ENCODE measurements around the gene GRIA1. TPM values are rescaled to one million over a fixed set of nuclear protein-coding genes. Genes with fewer than 3 reads are reported as not detected.

Gene GRIA1
- total RNA-seq, 2 donors from 2014 or later = 12.4 to 39.0 TPM

- TF ChIP-seq, protein P1, sequence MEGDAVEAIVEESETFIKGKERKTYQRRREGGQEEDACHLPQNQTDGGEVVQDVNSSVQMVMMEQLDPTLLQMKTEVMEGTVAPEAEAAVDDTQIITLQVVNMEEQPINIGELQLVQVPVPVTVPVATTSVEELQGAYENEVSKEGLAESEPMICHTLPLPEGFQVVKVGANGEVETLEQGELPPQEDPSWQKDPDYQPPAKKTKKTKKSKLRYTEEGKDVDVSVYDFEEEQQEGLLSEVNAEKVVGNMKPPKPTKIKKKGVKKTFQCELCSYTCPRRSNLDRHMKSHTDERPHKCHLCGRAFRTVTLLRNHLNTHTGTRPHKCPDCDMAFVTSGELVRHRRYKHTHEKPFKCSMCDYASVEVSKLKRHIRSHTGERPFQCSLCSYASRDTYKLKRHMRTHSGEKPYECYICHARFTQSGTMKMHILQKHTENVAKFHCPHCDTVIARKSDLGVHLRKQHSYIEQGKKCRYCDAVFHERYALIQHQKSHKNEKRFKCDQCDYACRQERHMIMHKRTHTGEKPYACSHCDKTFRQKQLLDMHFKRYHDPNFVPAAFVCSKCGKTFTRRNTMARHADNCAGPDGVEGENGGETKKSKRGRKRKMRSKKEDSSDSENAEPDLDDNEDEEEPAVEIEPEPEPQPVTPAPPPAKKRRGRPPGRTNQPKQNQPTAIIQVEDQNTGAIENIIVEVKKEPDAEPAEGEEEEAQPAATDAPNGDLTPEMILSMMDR (IDR thresholded peaks at IDR 0.05) = no peak
- Histone ChIP-seq H3K27me3 (replicated peaks; ENCODE audit: insufficient read depth) (no peaks in the 10 kb centered on the region), H3K4me3 (no peak overlapping the region), H3K27ac (no peak overlapping the region), H3K4me1 (ENCODE audit: control insufficient read depth in 1 of 2, low read depth in 2 of 2) (no peaks in the 10 kb centered on the region), H3K9me3 (no peaks in the 10 kb centered on the region), H3K36me3 (no peaks in the 10 kb centered on the region)
- ATAC-seq (ENCODE audit: insufficient number of reproducible peaks, low FRiP score, low read depth) (no peak), DNase-seq (ENCODE audit: low spot score) (no peak)
Measured at GRCh38 chr5:153767221-153768188, 277.0 kb downstream of the GRIA1 start.

DNA sequence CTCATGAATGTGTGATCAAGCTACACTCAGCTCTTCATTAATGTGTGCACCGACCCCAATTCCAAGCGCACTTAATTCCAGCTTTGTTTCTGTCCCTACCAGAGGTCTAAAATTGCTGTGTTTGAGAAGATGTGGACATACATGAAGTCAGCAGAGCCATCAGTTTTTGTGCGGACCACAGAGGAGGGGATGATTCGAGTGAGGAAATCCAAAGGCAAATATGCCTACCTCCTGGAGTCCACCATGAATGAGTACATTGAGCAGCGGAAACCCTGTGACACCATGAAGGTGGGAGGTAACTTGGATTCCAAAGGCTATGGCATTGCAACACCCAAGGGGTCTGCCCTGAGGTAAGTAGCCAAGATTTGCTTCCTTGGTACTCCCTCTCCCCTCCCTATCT is 279.6 kb downstream of the GRIA1 start:
- Histone ChIP-seq H3K36me3 (no peaks in the 10 kb centered on the region), H3K27me3 (replicated peaks; ENCODE audit: insufficient read depth) (no peaks in the 10 kb centered on the region), H3K9me3 (no peaks in the 10 kb centered on the region), H3K4me1 (ENCODE audit: control insufficient read depth in 1 of 2, low read depth in 2 of 2) (no peaks in the 10 kb centered on the region), H3K4me3 (no peak overlapping the region), H3K27ac (no peak overlapping the region)
- DNase-seq (ENCODE audit: low spot score) (no peak), ATAC-seq (ENCODE audit: insufficient number of reproducible peaks, low FRiP score, low read depth) (no peak)
- TF ChIP-seq, protein P1 (IDR thresholded peaks at IDR 0.05) = no peak

DNA sequence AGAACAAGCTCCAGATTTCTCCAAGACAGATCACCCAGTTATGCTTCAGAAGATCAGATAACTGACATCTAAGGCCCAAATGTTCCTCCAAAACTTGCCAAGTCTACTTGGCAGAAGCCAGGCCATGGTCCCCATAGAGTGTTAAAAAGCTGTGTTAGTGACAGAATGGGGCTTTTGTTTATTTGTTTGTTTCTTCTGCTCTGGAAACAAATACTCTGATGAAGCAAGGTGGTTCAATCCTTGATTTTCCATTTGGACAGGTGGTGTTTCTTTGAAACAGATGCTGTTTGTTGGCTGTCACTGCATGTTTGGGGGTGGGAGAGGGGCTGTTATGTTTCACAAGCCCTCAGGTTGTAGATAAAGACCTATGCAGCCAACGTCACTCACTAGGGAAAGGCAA is 284.2 kb downstream of the GRIA1 start:
- ATAC-seq (ENCODE audit: insufficient number of reproducible peaks, low FRiP score, low read depth) = no peak
- TF ChIP-seq, protein P1 (IDR thresholded peaks at IDR 0.05) = no peak

DNA sequence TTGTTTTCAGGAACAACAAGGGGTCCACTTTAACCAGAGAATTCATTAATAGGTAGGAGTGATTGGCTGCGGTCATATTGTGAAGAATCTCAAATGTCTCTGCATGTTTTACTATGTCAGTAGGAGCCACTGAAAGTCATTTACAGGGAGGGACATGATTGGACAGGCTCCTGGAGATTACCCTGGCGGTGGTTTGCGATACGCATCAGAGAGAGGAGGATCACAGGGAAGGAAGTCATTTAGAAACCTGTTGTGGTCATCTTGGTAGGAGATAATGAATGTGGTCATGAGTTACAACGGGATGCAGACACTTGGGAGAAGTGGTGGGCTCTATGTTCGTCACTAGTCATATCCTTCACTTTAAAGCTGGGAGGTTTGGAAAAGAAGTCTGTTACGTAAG is 285.5 kb downstream of the GRIA1 start:
- H3K4me1 ChIP-seq (ENCODE audit: control insufficient read depth in 1 of 2, low read depth in 2 of 2) = no peaks in the 10 kb centered on the region
- no peaks in the 10 kb centered on the region for H3K27me3 ChIP-seq (replicated peaks; ENCODE audit: insufficient read depth)
- H3K36me3 ChIP-seq = no peaks in the 10 kb centered on the region
- no peak overlapping the region for H3K4me3 ChIP-seq
- no peaks in the 10 kb centered on the region for H3K9me3 ChIP-seq
- ATAC-seq (ENCODE audit: insufficient number of reproducible peaks, low FRiP score, low read depth) = no peak
- DNase-seq (ENCODE audit: low spot score) = no peak
- TF ChIP-seq, protein P1 (IDR thresholded peaks at IDR 0.05) = no peak
- H3K27ac ChIP-seq = no peak overlapping the region

More for the DNA sequence above, 284.2 kb downstream of the GRIA1 start:
- Histone ChIP-seq H3K27me3 (replicated peaks; ENCODE audit: insufficient read depth) (no peaks in the 10 kb centered on the region), H3K9me3 (no peaks in the 10 kb centered on the region), H3K4me1 (ENCODE audit: control insufficient read depth in 1 of 2, low read depth in 2 of 2) (no peaks in the 10 kb centered on the region), H3K36me3 (no peaks in the 10 kb centered on the region), H3K4me3 (no peak overlapping the region), H3K27ac (no peak overlapping the region)
- DNase-seq (ENCODE audit: low spot score) = no peak

GRCh38 chr5:153777681-153778581 is 287.5 kb downstream of the GRIA1 start:
- no peak for ATAC-seq (ENCODE audit: insufficient number of reproducible peaks, low FRiP score, low read depth)
- no peak for DNase-seq (ENCODE audit: low spot score)

More at GRCh38 chr5:153777681-153778581, 287.5 kb downstream of the GRIA1 start:
- no peak overlapping the region for H3K4me3 ChIP-seq
- no peaks in the 10 kb centered on the region for H3K36me3 ChIP-seq
- no peaks in the 10 kb centered on the region for H3K4me1 ChIP-seq (ENCODE audit: control insufficient read depth in 1 of 2, low read depth in 2 of 2)
- TF ChIP-seq, protein P1 (IDR thresholded peaks at IDR 0.05) = no peak
- no peaks in the 10 kb centered on the region for H3K9me3 ChIP-seq
- H3K27me3 ChIP-seq (replicated peaks; ENCODE audit: insufficient read depth) = no peaks in the 10 kb centered on the region
- no peak overlapping the region for H3K27ac ChIP-seq
